C1 segment of cervical spinal cord (tissue), 14 donors: ENCODE data around the gene EIF4G2.
A peak's percentile ranks its signal among the peaks of the same experiment; 100 is the strongest.

Source experiments
- DNase-seq, 14 donors: peaks; one replicate each; lab custom pipeline; 2025; lab: John Stamatoyannopoulos, UW

The EIF4G2 gene

GRCh38 chr11:10809373-10810160, 841 bp upstream of the EIF4G2 start:
- DNase-seq = peak in 5 of 14 donors; percentile 57 to 79 (median 71)

DNA sequence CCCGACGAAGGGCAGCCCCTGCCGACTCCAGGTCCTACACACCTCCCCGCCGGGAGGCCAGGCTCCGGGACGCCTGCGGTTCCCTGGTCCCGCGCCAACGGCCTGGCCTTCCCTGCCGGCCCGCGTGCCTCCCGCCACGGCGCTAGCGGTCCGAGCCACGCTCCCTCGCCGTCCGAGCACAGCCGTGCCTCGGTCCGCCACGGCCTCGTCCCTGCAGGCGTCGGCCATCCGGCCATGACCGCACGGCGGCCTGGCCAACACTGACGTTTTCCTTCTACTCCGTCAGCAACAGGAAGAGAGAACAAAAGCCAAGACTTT, 532 bp downstream of the EIF4G2 start:
- peak in 2 of 14 donors; percentile 45 to 78 for DNase-seq

GRCh38 chr11:10807493-10808234, 1.1 kb downstream of the EIF4G2 start:
- peak; percentile 10 to 80 (median 64) for DNase-seq

GRCh38 chr11:10806206-10806605, 2.5 kb downstream of the EIF4G2 start:
- no peak for DNase-seq

DNA sequence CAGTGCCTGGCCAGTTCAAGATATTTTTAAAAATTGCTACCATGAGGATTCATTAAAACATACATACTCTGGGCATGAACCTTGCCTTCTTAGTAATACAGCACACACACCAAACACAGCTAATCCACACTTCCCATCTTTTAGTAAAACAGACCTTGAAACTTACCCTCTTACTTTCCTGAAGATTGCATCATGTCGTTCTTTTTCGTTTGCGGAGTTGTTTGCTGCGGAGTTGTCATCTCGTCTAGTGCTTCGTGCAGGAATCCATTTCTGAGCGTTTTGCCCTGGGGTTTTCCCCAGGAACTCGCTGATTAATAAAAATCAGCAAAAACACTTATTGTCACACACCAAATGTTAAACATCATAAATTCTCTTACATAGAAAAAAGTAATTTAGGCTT, 3.0 kb downstream of the EIF4G2 start:
- DNase-seq = no peak

GRCh38 chr11:10803676-10804075, 5.0 kb downstream of the EIF4G2 start:
- DNase-seq = no peak

DNA sequence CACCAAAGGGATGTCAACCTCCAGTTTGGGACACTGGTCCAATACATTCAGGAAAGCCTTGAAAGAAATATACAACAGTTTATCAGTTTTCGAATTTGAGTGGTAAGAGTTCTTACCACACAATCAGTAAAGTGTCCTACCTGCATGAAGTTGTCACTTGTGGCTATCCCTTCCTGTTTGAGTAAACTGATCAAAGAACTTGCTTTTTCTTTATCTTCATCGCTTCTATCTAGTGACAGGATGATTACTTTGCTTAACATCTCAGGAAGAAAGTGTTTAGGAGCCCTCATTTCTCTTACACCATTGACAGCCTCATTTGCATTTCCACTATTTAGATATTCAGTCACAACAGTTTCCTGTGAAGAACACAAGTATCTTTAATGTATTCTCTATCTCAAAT, 8.4 kb downstream of the EIF4G2 start:
- DNase-seq = no peak

- no peak for DNase-seq
These were observed 10.3 kb downstream of the EIF4G2 start for GRCh38 chr11:10798330-10798928.

GRCh38 chr11:10797531-10797930, 11.2 kb downstream of the EIF4G2 start:
- no peak for DNase-seq

GRCh38 chr11:10797001-10797400, 11.7 kb downstream of the EIF4G2 start:
- DNase-seq = no peak

GRCh38 chr11:10796191-10796590, 12.5 kb downstream of the EIF4G2 start:
- no peak for DNase-seq

DNA sequence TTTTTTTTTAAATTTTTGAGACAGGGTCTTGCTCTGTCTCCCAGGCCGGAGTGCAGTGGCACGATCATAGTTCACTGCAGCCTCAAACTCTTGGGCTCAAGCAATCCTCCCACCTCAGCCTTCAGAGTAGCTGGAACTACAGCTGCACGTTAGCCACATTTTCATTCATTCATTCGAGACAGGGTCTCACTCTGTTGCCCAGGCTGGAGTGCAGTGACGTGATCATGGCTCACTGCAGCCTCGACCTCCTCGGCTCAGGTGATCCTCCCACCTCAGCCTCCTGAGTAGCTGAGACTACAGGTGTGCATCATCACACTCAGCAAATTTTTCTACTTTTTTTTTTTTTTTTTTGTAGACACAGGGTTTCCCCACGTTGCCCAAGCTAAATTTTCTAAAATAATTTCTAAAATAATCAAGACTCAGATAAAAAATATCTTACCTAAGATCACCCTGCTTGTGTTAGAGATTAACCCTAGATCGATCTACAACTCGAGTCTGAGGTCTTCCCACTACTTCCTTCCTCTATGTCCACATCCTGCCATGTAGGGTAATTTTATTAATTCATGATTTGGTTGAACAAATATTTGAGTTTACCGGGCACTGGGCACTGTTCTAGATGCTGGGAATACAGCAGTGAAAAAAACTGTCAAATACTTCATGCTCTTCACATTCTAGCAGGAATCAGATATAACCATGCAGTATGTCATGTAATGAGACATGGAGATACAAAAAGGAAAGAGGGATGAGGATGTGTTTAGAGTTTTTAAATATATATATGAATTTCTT, 15.1 kb downstream of the EIF4G2 start:
- no peak for DNase-seq

DNA sequence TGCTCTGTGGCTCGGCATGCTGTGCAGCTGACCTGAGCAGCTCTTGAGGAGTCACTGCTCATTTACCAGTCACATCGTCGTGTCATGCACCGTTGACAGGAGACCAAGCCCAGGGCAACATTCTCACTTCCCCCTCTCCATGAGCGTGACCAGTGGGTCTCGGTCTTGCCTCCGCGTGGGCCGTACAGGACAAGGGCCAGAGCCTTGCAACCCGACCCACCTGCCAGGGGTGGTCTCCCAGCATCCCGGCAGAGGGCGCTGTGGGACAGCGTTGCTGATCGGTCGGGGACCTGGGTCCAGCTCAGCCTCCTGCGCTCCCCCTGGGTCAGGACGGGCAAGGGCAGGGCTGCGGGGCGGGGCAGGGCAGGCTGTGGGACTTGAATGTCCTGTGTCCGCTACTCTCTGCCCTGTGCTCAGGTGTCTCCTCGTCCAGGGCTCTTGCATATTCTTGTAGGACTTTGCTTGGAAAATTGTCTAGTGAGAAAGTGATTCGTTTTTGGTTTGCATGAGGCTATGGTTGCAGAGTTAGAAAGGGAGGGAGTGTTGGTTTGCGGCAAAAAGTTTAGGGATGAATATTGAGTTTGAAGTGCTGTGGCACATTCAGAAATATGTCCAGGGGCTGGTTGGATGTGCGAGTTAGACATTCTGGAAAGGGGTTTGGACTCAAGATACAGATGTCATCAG, 16.2 kb downstream of the EIF4G2 start:
- DNase-seq = peak in 13 of 14 donors; percentile 3 to 78 (median 45)

GRCh38 chr11:10786451-10786850, 22.3 kb downstream of the EIF4G2 start:
- DNase-seq = no peak

GRCh38 chr11:10785146-10785474, 23.6 kb downstream of the EIF4G2 start:
- no peak for DNase-seq

GRCh38 chr11:10784232-10785145, 24.2 kb downstream of the EIF4G2 start:
- no peak for DNase-seq

DNA sequence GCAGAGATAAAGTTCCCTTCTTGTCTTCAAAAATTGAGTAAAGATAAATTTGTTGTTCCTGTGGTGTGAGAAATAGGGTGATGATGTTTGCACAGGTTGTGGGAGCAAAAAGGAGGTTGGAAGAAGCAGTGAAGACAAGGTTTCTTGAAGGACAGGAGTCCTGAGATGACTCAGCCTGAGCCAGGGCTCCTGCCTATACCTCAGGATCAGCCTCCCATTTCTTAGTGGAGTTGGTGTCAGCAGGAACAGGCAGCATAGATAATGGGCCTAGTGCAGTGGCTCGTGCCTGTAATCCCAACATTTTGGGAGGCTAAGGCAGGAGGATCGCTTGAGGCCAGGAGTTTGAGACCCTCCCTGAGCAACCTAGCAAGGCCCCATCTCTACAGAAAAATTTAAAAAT, 28.7 kb downstream of the EIF4G2 start:
- DNase-seq = no peak

- no peak for DNase-seq
These were observed 29.6 kb downstream of the EIF4G2 start for GRCh38 chr11:10779086-10779485.

DNA sequence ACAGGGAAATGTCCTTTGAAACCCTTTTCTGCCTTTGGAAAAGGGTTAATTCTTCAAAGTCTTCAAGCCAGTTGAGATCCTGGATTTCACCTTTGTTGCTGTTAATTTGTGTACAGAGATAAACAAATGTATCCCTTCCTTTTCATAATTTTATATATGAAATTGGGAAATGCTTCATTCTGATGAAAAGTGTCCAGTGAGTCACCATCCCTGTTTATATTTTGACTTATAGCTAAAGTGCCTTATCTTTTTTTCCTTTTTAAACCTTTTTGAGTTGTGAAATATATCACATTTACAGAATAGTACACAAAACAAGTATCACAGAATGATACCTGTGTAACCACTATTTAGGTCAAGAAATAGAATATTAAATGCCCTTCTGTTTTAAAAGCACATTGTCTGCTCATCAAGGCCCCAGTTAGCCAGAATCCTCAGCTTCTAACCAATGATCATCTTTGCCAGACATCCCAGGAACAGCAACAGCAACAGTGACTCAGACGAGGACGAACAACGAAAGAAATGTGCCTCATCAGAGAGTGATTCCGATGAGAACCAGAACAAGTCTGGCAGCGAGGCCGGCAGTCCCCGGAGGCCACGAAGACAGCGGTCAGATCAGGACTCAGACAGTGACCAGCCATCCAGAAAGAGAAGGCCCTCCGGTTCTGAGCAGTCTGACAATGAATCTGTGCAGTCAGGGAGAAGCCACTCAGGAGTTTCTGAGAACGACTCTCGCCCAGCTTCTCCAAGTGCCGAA, 30.3 kb downstream of the EIF4G2 start:
- DNase-seq = peak in 2 of 14 donors; percentile 10 to 27

DNA sequence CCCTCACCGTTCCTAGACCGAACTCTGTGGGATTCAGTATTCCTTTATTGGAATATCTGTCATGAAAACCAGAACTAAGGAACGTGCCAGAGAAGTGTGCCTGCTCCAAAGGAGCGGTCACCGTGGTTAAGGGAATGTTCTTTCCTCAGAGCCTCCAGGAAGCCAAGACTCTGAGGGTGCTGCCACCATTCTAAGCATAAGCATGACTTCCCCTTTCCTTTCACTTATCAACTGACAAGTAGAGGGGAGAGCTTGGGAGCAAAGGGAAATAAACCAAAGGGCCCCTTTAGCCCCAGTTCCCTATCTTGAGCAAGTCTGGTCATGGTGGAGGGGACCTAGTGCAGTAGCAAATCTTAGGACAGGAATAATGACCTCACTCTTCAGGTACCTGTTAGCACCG, 30.9 kb downstream of the EIF4G2 start:
- DNase-seq = no peak
